ENCODE data around the gene TF.
"Not testable (repeated sequence)": the region's sequence is repeated elsewhere in the genome, so short reads cannot be mapped to it uniquely, and the experiment has no call there.

Gene TF

DNA sequence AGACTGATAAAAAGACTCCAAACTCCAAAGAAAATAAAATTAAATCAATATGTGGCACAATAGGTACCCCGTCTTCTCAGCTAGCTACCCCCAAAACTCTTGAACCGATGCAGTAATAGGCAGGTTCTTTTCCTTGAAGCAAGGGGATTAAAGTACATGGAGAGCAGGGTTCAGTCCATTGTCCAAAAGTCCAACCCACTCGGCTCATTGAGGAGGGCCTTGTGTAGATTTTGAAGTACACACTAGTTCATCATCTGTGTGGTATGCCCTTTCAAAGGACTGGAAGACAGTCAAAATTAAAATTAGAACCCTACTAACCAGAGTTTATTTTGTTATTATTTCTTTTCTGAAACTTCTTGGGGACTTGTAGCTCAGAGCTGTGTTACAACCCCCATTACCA, 23.3 kb downstream of the TF start:
- no peak for DNase-seq

DNA sequence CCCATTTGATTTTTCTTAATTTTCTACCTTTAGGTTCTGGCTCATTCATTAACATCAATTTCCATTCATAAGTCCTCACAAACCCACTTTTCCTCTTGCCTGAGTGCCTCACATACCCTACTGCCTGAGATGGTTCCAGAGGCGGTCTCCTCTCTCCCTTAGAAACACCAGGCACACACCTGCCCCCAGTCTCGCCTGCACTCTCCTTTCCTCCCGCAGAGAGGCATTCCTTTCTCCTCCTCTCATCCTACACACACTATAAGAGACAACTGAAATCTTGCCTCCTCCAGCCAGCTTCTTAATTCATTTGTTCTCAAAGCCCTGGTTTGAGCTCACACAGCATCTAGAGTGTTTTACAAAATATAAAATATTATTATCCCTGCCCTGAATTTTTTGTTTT, 27.5 kb downstream of the TF start:
- DNase-seq = no peak

DNA sequence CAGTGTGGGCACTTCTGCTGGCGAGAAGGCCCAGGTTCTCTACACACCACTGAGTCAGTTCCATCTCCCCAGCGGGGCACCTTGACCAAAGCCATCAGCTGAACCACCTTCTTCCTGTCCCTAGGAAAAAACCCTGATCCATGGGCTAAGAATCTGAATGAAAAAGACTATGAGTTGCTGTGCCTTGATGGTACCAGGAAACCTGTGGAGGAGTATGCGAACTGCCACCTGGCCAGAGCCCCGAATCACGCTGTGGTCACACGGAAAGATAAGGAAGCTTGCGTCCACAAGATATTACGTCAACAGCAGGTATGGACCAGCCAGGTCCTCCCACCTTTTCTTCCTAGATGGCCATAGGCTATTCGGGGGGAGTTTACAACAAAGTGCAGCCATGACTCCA, 29.1 kb downstream of the TF start:
- no peak for DNase-seq

DNA sequence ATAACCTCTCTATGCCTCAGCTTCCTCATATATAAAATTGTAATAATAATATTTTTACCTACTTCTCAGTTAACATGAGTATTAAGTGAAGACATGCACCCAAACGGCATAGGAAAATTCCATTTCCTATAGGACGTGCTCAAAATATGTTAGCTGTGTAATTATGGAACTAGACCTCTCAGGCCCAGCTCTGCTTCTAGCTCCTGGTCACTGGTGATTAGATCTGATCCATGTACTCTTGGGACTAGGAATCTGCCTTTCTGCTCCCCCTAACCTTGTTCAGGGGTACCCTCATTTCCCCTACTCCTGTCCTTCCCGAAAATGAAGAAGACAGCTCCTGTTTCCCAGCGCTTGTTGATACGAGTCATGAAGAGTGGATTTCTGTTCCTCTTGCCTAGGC, 29.6 kb downstream of the TF start:
- DNase-seq = no peak

DNA sequence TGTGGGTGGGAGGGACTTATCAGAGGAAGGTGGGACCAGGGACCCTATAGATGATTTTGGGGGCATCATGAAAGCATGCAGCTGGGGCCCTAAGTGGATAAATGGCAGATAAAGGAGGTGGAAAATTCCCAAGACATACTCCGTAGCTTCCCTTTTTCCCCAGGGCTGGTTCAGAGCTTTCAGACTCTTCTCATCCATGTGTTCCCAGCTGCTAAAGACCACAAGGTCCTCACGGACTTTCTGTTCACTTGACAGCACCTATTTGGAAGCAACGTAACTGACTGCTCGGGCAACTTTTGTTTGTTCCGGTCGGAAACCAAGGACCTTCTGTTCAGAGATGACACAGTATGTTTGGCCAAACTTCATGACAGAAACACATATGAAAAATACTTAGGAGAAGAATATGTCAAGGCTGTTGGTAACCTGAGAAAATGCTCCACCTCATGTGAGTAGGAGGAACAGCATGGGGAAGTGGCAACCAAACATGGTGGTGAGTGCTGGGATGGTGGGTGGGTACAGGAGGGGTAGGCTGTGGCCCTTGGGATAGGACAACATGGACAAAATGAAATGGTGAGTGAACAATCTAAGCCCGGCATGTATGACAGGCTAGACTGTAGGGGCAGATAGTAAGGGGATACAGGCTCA, 30.7 kb downstream of the TF start:
- DNase-seq = no peak

DNA sequence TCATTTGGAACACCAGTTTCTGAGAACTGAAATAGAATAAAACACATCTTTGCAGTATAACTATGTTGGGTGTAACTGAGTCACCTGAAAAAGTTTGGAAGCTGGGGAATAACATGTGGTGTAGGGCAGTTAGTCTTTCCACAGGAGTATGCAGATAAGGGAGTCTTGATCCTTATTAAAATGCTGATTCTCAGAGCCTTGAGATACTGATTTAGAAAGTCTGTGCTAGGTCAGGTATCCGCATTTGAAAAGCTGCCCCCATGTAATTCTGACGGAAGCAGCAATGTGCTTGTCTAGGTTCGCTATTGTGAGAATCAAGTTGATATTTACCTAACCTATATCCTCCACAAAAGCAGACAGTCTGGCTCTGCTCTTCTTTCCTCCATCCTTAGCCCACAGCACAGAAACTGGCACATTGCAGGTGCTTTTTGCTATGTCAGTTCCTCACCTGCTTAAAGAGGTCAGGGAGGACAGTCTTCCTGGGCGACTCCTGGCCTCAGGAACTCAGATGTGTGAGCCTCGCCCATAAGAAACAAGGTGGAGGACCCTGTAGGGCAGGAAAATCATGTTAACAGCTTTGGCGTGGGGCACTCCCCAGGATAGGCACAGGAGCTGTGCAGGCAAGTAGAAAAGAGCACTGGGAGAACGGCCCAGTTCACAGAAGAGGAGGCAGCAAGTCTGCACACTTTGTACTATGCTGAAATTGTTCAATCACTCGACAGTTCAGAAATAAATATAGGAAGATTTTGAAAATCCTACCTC, 31.8 kb downstream of the TF start:
- no peak for DNase-seq

DNA sequence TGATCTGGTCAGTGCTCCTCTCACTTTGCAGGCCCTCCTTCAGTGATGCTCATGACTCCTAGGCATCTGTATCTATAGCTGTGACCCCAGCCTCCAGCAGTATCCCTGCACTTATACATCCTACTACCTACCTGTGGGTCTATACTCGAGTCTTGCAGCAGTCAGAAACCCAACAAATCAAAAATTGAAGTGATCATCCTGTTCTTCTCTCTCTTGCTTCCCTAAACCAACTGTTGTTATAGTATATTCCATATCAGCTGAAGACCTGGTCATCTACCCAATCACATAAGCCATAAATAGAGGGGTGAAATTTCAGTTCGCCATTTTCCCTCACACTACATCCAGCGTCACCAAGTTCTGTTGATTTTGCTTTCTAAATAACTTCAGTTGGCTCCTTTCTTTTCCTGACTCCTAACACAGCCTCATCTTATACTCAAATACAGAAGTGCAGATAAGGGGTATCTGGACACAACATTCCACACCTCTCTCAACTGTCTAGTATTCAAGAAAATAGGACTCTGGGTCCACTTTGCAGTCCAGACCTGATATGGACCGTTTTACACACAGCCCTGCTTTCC, 33.5 kb downstream of the TF start:
- no peak for DNase-seq

DNA sequence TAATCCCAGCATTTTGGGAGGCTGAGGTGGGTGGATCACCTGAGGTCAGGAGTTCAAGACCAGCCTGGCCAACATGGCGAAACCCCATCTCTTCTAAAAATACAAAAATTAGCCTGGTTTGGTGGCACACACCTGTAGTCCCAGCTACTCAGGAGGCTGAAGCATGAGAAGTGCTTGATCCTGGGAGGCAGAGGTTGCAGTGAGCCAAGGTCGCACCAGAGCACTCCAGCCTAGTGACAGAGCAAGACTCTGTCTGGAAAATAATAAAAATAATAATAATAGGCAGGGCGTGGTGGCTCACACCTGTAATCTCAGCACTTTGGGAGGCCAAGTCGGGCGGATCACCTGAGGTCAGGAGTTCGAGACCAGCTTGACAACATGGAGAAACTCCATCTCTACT, 34.6 kb downstream of the TF start:
- not testable (repeated sequence) for DNase-seq

DNA sequence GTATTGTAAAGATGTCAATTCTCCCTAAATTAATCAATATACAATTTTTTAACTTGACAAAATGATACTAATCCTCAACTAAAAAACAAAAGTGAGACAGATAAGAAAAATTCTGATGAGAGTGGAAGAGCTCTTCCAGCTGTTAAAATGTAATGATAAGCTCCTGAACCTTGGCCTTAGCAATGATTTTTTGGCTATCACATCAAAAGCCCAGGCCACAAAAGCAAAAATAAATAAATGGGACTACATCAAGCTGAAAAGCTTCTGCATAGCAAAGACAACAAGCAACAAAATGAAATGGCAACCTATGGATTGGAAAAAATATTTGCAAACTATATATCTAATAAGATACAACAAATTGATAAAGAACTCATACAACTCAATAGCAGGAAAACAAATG, 35.4 kb downstream of the TF start:
- no peak for DNase-seq

DNA sequence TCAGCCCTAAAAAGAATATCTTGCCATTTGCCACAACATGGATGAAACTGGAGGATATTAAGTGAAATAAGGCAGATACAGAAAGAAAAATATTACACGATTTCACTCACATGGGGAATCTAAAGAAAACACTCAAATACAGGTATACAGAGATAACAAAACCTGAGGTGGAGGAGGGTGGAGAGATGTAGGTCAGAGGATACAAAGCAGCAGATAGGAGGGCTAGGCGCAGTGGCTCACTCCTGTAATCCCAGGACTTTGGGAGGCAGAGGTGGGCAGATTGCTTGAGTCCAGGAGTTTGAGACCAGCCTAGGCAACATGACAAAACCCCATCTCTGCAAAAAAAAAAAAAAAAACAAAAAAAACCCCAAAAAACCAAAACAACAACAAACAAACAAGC, 36.3 kb downstream of the TF start:
- DNase-seq = no peak

DNA sequence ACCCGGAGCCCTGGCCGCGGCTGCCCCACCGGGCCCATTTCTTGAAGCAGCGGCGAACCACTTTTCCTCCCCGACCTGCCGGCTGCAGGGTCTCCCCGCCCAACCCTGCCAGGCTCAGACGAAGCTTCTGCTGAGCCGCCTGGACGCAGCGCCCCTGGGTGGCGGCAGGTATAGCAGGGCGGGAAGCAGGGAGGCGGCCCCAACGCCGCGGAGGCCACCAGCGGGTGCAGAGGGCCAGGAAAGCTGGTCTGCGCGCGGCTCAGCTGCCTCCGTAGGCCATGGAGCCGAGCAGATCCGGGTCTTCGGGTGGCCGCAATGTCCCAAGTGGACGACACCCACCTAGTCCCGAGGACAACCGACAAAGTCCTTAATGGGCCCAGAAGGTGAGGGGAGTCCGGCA, 37.6 kb downstream of the TF start:
- DNase-seq = no peak

DNA sequence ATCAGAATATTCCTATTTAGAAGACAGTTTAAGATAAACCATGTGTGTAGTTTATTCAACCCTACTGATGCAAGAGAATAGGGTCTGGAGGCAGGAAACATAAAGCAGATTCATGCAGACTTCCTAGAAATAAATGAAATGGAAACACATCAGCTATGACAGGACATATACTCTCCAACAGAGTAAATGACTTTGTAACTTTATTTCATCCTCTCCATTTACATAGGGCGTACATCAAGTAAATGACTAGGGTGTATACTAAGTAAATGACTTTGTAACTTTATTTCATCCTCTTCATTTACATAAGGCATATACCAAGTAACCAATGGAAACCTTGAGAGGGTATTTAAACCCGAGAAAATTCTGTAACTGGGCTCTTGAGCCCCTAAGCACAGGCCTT, 41.8 kb downstream of the TF start:
- DNase-seq = no peak

DNA sequence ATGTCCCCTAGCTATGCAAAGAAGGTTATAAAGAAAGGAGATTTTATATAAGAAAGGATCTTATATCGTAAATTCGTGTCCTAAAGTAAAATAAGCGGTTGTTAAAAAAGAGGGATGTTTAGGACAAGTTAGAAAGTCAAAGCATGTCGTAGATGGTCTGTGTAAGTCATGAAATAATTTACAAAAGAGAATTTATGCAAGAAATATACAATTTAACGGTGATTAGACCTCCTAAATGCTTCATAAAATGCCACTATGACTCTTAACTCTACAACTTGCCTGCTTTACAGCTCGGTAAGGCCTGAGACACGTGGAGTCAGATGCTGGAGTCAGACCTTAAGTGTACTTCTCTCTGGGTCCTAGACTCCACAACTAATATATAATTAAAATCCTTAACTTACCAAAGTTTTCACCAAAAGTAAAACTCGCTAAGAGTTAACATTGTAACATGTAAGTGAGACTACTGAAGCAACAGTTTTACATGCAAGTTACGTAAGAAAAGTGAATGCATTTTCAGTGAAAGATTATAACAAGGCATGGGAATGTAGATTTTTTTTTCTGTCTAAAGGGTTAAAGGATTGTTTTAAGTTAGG, 46.1 kb downstream of the TF start:
- no peak for DNase-seq

DNA sequence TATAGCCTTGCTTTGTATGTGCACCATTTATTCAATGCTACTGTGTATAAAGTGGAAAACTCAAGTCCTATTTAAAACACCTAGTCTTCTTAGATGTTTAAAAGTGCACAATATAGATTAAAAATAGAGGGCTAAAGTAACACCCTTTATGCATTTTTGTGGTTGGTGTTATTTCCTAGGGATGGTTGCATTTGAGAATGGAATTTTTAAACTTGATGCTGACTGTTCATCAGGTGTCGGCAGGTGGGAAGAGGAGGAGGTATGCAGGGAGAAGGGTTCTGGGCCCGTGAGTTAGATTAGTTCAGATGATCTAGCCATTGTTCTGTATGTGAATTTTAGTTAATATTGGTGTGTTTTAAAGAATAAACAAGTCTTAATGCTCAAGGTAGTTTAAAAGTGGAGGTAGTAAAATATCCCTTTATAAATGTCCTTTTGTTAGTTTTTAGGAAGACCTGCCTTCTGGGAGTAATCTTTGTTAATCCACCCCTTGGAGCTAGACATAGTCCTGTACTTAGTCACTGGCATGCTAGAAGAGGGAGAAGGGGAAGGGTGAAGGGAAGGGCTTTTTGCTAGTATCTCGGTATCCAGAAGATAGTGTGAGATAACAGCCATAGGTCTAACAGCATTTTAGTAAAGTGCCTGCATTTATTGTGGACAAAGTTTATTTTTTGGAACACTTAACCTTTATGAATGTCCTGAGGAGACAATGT, 51.4 kb downstream of the TF start:
- no peak for DNase-seq

DNA sequence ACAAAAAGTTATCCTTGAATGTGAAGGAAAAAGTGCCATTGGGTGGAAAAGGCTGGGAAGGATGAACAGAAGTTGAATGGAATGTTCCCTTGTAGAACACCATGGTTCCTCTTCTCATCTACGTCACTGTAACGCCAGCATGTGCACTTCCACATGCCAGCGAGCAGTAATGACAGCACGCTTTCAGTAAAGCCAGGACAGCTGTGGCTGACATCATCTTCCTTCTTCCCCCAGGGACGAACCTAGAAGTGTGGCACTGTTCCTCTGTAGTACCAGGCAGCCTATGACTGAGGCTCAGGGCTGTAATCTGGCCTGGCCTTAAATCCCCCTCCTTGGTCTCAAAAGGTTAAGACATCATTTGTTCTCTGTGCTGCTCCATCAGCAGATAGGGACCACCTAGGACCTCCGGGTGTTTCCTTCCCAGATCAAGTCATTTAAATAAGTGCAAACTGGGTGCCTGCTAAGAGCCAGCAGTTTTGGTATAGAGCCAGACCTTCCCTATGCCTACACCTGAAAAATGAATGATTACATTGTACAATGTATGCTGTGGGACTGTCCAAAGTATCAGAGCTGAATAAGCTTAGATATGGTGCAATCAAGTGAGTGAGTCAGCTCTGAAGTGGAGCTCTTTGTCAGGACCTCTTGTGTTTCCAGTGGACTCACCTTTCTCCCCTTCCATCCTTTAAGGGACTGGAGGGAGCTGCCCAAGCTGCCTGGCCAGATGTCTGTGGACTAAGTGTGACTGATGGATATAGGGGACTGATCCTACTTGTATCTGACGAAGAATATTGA, 53.8 kb downstream of the TF start:
- no peak for DNase-seq

DNA sequence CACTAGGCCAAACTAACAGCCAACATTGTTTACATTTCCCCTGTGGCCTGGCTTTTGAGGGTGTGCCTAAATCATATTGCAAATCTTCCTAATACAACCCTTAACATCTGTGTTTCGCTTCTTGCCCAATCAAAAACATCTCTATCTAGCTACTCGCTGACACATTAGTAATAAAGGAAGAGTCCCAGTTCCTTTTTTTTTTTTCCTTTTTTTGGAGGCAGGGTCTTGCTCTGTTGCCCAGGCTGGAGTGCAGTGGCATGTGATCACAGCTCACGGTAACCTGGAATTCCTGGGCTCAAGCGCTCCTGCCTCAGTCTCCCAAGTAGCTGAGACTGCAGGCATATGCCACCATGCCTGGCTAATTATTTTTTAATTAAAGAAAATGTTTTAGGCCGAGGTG, 57.3 kb downstream of the TF start:
- DNase-seq = no peak

DNA sequence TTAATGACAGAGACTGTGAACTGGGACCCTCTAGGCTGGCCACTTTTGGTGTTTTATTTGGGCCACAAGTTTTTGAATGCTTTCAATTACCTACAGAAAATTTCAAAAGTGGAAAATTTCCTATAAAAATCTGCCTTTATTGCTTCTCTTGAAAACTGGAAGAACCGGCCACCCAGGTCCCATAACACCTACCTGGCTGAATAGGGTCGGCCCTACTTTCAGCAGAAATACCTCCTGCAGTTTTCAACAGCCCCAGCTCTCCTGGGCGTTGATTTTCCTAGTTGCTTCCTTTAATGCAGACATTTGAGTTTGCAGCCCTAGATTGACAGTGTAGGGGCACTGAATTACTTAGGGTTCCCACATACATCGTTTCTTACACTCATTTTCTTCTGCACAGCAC, 58.7 kb downstream of the TF start:
- DNase-seq = no peak

DNA sequence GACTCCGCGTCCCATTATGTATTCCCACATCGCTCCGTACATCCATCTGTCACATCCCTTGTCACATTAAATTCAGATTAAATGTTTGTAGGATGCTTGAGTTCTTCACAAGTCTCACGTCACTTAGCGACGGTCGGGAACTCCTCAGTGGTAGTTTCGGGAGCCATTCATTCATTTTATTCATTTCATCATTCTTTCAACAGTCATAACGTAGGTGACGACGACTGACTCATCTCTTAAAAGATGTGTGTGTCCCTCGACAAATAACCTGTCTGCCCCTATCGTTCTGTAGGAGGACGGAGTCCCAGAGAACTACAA, 59.1 kb downstream of the TF start:
- DNase-seq = no peak

DNA sequence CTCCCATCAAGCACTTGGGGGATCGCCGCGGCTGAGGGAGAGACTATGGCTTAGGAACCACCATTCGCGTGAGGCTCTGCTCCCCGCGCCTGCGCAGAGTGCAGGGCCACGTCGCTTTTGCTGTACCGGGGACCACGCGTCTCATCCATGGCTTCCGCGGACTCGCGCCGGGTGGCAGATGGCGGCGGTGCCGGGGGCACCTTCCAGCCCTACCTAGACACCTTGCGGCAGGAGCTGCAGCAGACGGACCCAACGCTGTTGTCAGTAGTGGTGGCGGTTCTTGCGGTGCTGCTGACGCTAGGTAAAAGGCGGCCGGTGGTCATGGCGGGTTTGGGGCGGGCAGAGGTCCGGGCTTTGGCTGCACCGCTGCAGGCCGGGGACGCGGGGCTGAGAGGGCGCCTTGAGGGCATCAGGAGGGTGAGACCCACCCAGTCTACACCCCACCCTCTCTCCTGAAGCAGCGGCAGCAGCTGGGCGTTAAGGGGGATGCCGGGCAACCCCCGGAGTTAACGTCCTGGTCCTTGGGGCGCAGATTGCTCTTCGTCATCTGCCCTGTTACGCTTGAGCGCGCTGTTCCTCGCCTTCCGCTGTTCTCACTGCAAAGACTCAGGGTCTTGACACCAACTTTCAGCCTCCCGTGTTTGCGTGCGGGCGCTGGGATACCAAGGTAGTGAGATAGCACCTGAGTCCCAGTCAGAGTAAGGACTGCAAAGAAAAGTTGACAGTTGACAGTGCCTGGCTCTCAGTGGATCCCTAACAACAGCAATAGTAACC, 59.7 kb downstream of the TF start, which contains the start of gene SRPRB:
Gene SRPRB (plus strand): TSS at position 114 of the 774 bp plus-strand sequence. CDS start 34 bp downstream, at position 148.
- peak; percentile 79 for DNase-seq

DNA sequence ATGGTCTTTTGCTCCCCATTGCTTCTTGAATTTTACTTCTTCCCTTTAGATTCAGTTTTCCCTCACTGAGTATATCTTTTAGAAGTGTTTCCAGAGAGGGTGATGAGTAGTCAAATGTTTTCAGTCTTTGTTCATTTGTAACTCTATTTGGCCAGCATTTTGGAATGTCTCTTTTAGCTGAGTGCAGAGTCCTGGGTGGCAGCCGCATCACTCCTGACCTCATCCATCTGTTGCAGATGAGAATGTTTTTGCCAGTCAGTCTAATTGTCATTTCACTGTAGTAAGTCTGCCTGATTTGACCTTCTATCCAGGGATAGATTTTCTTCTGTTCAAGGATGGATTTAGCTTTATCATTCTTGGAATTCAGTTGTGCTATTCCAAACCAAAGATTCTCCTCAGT, 66.7 kb downstream of the TF start:
- no peak for DNase-seq

DNA sequence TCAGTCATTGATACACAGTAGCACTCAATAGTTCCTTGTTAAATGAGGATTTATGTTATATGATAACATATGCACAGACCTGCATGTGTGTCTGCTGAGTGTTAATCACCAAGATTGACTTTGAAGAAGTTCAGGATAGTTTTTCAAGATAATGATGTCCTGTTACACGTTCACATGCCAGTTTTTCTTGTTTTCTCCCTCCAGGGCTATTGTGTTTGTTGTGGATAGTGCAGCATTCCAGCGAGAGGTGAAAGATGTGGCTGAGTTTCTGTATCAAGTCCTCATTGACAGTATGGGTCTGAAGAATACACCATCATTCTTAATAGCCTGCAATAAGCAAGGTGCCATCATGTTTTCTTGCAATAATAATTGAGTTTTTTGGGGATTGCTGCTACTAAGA, 69.2 kb downstream of the TF start:
- no peak for DNase-seq

DNA sequence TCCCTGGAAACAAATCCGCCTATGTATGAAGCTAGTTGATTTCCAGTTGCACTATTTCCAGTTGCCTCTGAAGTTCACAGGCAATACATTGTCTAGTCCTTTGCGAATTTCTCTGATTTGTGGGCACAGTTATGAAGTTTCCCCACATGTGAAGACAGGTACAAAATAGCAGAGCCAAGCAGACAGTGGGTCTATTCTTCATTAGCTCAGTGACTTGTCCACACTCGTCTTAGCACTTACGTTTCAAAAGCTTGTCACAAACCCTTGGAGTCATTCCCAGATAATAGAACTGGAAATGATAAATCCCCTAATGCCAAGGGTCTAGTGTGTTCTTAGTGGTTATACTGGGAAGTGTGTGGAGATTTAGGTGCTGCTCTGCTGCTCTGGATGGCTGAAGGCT, 73.9 kb downstream of the TF start:
- DNase-seq = no peak
